Fibroblast of lung (primary cell): Measurements from ENCODE around the gene CCHCR1.

ENCODE experiments used
- CTCF ChIP-seq, 2 donors: IDR thresholded peaks in 1 of 2; conservative IDR thresholded peaks in 1 of 2; 1 replicate in 1 of 2; 2 replicates in 1 of 2; pipeline ENCODE4 v1.5.1; 2011 to 2012; ENCODE audit warnings: low read length in 2 of 2, control low read depth in 1 of 2, inconsistent platforms in 1 of 2, low read depth in 1 of 2, mild to moderate bottlenecking in 1 of 2
- EZH2 ChIP-seq: IDR thresholded peaks from 2 replicates; pipeline ENCODE4 v1.5.1; 2012; ENCODE audit warnings: low read length, control low read depth, mild to moderate bottlenecking; ENCODE audit errors: missing control alignments

- no peak for TF ChIP-seq CTCF (conservative IDR thresholded peaks at IDR 0.05 in 1 of 2, IDR thresholded peaks at IDR 0.05 in 1 of 2; ENCODE audit: low read depth in 1 of 2, low read length in 2 of 2)
- no peak for TF ChIP-seq EZH2
These were observed 40.8 kb downstream of the CCHCR1 start for GRCh38 chr6:31116661-31117385.
